GM18507 (cell line): ENCODE results near the gene GATD1.
A peak's percentile ranks its signal among the peaks of the same experiment; 100 is the strongest.

ENCODE experiments used
- DNase-seq: peaks from one replicate; pipeline ENCODE4 v3.0.0; 2011; ENCODE audit warnings: low read depth; ENCODE audit not compliant: insufficient read length; ENCODE audit errors: extremely low spot score
- FAIRE-seq: peaks from 2 replicates; lab custom pipeline; 2011; peaks lifted over from hg19 to GRCh38; lab: Jason Lieb, UNC

The GATD1 gene, protein sequence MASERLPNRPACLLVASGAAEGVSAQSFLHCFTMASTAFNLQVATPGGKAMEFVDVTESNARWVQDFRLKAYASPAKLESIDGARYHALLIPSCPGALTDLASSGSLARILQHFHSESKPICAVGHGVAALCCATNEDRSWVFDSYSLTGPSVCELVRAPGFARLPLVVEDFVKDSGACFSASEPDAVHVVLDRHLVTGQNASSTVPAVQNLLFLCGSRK

DNA sequence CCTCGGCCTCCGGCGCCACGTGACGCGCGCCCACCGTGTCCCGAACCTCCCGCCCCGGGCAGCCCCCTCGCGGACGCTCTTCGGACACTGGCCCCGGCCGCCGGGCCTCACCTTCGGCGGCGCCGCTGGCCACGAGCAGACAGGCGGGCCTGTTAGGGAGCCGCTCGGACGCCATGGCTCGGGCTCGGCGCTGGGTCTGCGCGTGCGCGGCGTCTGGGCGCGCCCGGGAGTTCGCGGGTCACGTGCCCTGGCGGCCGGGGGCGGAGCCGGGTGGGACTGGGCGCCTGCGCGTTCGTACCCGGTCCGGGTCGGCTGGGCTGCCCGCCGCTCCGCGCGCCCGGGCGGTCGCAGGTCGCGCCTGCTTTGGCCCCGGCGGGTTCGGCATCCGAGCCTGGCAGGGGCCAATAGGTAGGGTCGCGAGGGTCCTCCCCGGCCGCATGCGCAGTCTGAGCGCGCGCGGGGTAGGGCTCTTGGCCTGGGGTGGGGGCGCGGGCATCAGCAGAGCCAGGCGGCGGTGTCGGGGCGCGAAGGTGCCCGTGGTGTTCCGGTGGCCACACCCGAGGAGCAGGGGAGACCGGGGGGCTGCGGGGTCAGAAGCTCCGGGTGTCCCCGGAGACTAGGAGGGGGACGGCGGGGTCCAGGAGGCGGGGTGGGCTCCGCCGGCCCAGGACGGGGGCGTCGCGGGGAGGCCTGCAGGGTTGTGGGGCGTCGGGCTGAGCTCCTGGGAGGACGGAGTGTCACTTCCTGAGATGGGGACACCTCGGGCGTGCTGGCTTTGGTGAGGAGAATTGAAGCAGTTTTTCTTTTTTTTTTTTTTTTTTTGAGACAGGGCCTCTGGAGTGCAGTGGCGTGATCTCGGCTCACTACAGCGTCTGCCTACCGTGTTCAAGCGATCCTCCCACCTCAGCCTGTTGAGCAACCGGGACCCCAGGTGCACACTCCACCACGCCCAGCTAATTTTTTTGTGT is at the start of gene GATD1:
GATD1 (minus strand) TSS at position 200 of the 968 bp plus-strand sequence; CDS start at position 175, 25 bp downstream.
- DNase-seq (peak; percentile 100), FAIRE-seq (peak; percentile 90)

DNA sequence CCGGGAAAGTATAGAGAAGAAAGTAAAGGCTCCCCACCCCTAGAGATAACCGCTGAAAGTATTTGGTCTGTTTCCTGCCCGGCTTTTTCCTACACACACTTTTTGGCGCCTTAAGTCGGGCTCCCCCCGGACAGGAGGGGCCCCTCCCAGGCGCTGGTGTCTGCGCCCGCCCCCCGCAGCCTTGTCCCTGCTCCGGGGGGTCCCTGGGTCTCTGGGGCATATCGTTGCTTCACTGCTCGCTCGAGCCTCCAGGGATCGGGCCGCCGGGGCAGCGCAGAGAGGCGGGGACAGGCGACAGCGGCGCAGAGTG is 49.5 kb upstream of the GATD1 start:
- FAIRE-seq (no peak), DNase-seq (no peak)

DNA sequence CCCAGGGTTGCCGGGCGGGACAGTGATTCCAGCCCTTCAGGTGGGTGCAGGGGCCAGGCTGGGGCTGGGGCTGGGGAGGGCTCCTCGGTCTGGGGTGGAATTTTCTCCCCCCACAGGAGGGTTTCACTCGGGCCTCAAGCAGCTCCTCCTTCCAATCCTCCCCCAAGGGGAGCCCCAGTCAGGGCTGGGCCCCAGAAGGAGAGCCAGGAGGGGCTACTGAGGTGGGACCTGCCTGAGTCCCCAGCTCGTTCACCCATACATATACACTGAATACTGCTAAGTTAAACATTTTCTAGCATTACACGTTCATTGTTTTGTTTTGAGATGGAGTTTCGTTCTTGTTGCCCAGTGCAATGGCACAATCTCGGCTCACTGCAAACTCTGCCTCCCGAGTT is 48.9 kb upstream of the GATD1 start:
- peak; percentile 72 for FAIRE-seq

DNA sequence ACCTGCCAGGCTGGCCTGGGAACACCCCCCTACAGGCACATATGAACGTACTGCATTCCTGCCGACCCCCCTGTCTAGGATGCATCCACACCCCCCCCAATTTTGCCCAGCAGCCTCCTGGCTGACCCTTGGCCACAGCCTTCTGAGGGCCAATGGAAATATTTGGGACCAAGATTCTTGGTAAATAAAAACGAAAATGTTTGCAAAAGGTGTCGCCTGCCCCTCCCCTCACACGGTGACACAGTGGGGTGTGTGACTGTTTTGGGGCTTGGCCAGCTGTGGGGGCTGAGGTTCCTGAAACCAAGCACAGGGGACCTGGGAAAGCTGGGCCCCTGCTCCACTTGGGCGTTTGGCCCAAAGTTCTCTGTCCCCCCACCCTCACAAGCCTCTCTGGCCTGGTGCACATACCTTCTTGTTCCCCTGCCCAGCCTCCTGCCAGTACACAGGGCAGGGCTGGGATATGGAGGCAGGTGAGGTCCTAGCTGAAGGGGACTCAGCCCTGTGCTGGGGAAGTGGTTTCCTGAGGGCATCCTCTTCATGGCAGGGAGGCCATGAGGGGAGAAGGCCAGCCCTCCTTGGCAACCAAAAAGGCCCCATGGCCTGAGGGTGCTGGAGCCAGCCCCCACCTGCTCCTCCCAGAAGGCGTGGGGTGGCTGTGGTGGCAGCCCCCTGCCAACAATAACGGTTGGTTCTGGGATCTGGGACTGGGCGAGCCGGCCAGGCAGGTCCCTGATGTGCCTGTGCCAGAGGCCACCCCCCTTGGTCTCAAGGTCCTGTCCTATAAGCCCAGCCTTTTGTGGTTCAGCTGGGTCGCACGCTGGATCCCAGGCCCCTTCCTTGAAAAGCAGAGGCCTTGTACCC is 48.3 kb upstream of the GATD1 start:
- DNase-seq, result no peak

More for the DNA sequence above, 48.9 kb upstream of the GATD1 start:
- no peak for DNase-seq

DNA sequence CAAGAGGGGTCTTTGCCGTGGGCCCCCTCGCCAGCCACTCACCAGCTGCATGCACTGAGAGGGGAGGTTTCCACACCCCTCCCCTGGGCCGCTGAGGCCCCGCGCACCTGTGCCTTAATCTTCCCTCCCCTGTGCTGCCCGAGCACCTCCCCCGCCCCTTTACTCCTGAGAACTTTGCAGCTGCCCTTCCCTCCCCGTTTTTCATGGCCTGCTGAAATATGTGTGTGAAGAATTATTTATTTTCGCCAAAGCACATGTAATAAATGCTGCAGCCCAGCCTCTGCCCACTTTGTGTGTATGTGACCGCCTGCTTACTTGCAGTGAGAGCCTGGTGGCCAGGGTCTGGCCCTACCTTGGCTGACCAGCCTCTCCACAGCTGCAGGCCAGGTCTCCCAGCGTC is 47.7 kb upstream of the GATD1 start:
- DNase-seq (no peak), FAIRE-seq (no peak)

More for the DNA sequence above, 48.3 kb upstream of the GATD1 start:
- FAIRE-seq, result no peak

- no peak for DNase-seq
These were observed 47.1 kb upstream of the GATD1 start for GRCh38 chr11:824292-824880.

DNA sequence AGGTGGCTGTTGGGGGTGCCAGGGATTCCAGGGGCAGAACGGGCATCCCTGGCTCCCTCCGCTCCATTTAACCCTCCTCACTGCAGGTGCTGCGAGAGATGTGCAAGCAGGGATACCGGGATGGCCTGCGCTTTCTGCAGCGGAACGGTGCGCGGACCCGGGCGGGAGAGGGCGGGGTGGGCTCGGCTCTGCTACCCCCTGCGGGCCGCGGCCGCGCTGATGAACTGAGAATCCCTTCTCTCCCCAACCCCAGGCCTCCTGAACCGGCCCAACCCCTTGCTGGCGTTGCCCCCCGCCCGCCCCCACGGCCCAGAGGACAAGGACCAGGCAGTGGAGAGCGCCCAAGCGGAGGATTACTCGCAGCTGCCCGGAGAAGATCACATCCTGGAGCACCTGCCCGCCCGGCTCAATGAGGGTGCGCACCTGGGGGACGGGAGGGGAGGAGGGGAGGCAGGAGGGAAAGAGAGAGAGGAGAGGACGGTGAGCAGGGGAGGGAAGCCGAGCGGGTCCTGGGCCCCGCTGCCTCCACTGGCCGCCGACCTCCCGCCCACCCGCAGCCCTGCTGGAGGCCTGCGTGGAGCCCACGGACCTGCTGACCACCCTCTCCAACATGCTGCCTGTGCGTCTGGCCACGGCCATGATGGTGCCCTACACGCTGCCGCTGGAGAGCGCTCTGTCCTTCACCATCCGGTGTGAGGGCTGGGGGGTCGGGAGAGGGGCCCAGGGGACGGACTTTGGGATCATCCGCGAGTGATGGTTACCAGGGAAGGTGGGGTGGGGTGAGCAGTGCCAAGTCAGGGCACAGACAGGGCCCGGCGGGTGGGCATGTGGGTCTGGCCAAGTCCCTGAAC is 46.4 kb upstream of the GATD1 start:
- FAIRE-seq, result no peak
- DNase-seq, result no peak

More at GRCh38 chr11:824292-824880, 47.1 kb upstream of the GATD1 start:
- no peak for FAIRE-seq

DNA sequence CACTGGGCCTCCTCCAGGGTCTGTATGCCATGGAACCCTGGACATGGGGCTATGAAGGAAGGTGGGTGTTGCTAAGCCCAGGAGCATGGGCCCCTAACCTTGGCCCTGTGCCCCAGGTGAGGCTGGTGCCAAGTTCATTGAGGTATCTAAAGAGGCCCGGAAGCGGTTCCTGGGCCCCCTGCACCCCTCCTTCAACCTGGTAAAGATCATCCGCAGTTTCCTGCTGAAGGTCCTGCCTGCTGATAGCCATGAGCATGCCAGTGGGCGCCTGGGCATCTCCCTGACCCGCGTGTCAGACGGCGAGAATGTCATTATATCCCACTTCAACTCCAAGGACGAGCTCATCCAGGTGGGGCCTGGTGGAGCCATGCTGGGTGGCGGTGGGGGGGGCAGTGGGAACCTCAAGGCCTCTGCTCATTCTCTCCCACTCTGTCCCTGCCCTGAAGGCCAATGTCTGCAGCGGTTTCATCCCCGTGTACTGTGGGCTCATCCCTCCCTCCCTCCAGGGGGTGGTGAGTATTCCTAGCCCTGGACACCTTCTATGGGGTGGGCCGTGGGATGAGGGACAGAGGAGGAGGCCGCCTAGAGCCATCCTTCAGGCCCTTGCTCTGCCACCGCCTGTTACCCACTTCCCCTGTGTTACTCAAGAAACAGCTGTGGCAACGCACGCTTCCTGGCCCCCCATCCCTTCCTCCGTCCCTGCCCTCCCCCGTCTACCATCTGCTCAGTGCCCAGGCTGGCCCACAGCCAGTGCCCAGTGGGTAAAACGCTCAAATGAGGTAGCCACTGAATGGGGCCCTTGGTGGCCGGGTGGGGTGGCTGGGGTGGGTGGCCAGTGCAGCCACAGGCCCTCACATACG is 44.5 kb upstream of the GATD1 start:
- DNase-seq (no peak), FAIRE-seq (no peak)

DNA sequence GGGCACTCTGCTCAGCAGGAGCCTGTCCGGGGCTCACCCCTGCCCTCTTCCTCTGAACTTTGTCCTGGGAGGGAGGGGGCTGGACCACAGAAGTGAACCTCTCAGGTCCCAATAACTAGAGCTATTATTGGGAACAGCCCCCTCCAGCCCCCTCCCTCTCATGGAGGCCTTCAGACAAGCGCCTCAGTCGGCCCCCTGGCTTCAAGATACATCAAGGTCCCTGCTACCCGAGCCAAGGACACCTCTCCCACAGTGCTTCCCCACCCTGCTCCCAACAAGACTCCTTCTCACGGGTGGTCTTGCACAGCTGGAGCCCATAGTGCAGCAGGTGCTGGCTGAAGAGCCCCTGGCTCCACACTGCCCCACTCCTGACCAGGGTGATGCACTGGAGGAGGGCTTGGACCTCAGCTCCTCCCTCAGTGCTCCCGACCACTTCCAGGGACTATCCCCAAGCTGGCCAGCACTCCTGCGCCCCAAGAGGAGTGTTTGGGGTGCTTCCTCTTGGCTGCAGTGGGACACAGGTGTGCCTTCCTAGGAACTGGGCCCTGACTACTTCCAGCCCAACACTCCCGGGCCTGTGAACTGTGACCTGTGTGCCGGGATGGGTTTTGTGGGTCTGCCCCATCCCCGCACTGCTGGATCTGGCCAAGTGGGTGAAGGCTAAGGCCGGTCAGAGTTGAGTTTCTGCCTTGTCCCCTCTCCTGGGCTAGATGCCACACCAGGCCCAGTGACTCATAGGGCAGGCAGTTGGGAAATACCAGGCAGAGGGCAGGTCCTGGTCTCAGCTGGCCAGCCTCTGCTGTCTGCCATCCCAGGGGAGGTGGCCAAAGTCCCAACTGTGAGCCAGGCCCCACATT is 43.6 kb upstream of the GATD1 start:
- DNase-seq, result no peak
- FAIRE-seq, result no peak

GRCh38 chr11:819943-820649 is 42.8 kb upstream of the GATD1 start:
- DNase-seq (no peak), FAIRE-seq (peak; percentile 82)

GRCh38 chr11:819129-819931 is 42.0 kb upstream of the GATD1 start:
- FAIRE-seq, result peak; percentile 80

GRCh38 chr11:818396-819128 is 41.3 kb upstream of the GATD1 start, which contains the start of gene PNPLA2:
PNPLA2 (plus strand) TSS chr11:818914; CDS start chr11:819719, 805 bp downstream.
- FAIRE-seq, result no peak

More at GRCh38 chr11:819129-819931, 42.0 kb upstream of the GATD1 start:
- no peak for DNase-seq

GRCh38 chr11:816433-816779 is 39.1 kb upstream of the GATD1 start:
- DNase-seq, result no peak
- FAIRE-seq, result no peak

More at GRCh38 chr11:818396-819128, 41.3 kb upstream of the GATD1 start, which contains the start of gene PNPLA2:
- DNase-seq, result no peak

DNA sequence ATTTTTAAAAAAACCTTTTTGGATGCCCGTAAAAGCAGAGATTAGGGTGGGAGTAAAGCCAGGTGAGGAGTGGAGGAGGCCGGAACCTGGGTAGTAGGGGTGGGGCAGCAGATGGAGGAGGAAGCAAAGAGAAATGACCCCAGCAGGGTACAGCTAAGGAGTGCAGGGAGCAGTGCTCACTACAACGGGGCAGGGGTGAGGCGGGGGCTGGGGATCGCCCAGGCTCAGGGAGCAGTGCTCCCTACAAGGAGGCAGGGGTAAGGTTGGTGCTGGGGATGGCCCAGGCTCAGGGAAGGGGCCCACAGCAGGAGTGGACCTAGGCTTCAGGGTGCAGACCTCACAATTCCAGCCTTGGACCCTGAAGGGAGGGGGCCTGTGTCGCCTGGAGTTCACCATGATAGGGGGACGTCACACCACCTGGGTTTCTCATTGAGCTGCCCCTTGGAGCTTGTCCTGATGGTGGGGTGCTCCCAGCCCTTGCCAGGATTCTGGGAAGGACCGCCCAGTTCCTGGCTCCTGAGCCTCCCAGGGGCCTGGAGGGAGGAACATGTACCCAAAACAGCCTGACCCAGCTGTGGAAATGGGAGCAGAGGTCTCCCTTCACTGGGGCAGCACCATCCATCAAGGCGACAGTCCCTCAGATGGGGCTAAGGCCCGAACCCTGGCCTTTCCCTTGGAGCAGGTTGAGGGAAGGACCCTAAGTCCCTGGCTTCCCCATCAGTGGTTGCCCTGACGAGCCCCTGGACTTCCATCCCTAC is 38.6 kb upstream of the GATD1 start:
- DNase-seq, result no peak
- FAIRE-seq, result no peak
